GM19193 (cell line): ENCODE results near the gene OTX2.

ENCODE experiments used
- POLR2A ChIP-seq: IDR thresholded peaks from 4 replicates; pipeline ENCODE4 v1.6.1; 2011; ENCODE audit not compliant: insufficient read depth, insufficient read length; ENCODE audit errors: extremely low read depth

Gene OTX2

DNA sequence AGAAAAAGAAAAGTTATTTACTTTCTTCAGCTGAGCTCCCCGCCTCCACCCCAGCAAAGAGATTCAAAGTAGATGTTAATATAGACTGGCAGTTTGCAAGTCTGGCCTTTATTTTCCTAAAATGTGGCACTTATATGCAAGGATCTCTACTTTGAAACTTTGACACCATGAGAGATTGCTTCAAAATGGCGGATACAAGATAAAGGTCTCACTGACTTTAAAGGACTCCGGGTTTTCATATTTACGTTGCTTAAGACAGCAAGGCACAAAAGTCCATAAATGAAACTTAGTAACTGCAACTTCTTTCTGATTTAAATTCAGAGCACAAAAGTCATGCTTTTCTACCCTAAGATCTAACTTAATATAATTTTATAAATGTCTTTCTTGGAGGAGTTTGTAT lies 3.5 kb downstream of the OTX2 start:
- no peak for TF ChIP-seq POLR2A

DNA sequence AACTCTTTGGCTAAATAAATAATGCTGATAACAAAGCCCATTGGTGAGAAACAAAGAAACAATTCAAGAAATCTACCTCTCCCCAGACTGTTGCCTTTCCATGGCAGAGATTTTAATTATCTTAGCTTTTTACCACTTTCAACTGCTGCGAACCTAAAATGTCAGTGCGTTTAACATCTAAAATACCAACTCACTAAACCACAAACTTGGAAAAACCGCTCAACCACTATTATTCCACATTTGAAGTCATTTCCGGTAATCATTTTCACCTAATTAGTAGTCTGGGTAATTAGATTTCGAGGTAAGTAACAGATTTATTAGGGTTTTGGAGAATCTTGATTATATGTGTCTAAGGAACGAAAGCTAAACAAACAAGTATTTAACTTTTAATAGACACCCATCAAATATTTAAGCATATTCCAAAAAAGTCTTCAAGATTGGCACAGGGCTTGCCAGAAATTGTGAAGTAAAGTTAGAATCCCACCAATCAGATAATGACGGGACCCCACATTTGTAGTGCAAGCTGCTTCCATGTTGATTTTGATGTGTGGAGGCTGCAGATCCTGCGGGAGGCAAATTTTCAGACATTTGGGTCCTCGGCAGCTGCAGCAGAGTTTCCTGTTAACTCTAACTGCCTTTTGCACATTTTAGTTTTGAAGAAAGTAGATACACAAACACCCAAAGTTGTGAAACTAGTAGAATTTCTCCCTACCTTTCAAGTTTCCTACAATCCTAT lies 4.1 kb downstream of the OTX2 start:
- TF ChIP-seq POLR2A, result no peak

DNA sequence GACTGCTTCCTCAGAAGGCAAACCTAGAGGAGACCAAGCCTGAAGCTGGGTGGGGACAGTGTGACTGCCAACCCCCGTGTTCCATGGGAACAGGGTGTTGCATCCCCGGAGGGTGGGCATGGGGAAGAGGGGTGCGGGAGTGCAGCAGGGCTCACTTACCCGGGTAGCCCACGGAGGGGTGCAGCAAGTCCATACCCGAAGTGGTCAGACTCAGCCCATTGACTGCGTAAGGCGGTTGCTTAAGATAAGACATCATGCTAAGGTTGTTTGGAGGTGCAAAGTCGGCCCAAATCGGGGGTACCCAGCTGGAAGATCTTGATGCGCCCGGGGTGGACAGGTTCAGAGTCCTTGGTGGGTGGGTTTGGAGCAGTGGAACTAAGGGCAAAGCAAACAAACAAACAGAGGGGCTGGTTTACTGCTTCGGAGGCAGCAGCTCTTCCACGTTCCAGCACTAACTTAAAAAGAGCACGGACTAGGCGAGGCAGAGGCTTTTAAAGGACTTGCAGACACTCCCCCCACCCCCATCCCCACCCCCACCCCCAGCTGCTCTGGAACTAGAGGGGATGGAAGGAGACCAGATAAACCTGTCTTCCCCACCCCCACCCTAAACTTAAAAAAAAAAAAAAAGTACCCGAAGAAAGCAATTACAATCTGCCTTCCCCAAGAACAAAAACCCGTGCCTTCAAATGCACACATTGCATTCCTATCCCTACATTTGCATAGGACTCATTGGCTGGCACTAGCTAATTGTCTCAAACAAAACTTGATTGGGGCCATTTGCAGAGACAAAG lies 4.9 kb downstream of the OTX2 start:
- TF ChIP-seq POLR2A, result no peak

DNA sequence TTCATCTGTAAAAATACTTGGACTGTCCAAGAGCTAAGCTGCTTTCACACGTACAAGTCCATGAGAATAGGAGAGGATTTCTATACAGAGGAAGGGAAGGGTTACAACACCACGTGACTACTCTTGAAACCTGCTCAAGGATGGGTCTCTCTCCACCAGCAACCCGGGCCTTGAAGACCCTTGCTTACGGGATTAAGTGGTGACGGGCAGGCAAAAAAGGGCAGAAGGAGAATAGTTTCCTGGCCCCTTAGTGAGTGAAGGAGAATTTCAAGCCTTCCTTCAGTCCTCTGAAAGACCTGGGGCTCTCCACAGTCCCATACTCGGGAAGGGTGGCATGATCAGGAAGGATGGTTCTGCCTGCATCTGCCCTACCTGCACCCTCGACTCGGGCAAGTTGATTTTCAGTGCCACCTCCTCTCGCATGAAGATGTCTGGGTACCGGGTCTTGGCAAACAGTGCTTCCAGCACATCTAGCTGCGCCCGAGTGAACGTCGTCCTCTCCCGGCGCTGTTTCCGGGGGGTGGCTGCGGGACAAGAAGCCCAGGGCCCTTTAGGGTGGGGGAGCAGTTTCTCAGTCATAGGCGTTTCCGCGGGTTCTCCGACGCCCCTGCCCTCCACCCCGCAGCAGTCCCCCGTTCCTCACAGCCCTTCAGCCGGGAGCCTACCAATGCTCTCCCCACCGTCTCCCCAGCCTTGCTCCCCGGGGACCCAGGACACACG lies 6.3 kb downstream of the OTX2 start:
- no peak for TF ChIP-seq POLR2A

DNA sequence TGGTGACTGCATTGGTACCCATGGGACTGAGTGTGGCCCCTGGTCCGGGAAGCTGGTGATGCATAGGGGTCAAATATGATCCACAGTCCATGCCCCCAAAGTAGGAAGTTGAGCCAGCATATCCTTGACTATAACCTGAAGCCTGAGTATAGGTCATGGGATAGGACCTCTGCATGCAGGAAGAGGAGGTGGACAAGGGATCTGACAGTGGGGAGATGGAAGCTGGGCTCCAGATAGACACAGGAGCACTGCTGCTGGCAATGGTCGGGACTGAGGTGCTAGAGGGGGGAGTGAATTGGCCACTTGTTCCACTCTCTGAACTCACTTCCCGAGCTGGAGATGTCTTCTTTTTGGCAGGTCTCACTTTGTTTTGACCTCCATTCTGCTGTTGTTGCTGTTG lies 8.4 kb downstream of the OTX2 start:
- TF ChIP-seq POLR2A, result no peak

DNA sequence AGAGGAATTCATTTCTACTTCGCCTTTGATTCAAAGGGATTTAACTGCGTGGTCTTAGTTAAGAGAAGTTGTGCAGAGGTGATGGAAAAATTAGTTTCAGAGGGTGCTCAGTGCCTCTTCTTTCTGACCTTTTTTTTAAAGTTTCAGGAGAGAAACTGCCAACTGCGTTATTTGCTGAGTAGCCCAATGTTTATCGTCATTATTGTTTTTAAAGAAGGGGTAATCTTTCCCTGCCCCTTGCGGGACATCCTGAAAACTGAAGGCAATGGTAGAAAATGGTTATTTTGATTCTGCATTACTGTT lies 11.0 kb downstream of the OTX2 start:
- TF ChIP-seq POLR2A, result no peak

DNA sequence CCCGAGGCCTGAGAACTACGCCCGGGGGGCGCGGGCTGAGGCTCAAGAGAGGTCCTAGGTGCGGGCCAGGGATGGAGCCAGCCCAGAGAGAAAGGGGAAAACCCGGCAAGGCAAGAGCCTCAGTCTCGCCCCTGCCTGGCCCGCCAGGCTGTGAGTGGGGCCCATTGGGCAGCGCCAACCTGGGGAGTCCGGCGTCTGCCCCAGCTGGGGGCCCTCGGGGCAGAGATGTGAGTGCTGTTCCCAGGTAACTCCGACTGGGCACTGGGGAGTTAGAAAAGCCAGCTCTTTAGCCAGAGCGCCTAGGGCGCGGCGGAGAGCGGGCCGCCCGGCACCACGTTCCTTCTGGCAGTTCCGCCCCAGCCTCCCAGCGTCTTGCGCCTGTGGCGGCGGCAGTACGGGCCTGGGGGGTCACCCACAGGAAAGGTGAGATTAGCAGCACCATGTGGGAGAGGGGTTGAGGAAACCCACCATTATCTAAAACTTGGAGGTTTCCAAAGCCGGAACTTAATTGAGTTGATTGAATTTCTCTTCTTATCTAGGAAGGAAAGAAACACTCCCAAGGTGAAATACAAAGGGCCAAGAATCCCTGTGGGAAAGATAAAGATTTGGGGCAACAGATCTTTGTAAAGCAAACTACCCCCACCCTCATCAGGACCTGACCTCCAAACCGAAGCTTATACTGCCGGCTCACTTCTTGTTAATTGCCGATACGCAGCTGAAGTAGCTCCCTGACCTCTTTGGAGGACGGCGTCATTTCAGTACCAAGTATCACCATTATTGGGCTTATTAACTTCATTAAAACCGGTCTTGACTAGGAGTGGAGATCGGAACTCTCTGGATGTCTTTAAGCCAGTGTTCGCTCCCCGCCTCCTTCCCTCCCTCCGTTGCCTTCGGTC lies 11.6 kb downstream of the OTX2 start:
- TF ChIP-seq POLR2A, result no peak

DNA sequence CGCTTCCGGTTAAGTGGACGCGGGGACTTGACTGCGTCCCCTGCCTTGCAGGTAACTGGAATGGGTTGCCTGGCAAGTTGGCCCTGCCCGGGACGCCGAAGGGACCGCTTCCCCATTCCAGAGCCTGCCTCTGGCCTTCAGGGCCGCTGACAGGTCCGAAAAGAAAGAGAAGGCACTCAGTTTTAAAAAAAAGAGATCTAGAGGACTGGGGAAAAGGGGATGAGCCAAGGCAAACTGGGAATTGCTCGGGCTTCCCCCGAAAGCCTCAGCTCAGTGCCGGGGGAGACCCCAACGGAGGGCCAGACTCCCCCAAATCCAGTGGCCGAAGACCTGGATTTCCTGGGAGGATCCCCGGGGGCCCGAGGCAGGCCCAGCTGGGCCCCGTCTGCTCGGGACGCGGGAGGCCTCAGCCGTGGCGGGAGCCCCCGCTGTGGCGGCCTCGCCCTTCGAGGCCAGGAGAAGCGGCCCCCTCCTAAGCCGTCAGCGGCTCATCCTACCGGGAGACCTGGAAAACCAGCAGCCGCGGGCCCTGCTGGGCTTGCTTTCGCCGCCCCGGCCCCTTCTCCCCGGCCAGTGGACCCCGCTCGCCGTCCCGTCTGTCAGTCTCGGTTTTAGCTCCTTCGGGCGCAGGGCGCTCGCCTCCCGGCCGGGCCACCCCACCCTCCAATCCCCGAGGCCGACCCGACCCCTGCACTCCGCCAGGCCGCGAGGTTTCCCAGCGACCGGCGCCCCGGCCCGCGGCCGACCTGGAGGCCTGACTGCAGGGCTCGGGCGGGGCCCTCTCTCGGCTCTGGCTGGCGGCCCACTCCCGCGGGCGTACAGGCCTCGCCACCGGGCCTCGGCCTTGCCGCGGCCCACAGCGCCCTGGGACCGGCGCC lies 12.5 kb downstream of the OTX2 start:
- TF ChIP-seq POLR2A, result no peak

DNA sequence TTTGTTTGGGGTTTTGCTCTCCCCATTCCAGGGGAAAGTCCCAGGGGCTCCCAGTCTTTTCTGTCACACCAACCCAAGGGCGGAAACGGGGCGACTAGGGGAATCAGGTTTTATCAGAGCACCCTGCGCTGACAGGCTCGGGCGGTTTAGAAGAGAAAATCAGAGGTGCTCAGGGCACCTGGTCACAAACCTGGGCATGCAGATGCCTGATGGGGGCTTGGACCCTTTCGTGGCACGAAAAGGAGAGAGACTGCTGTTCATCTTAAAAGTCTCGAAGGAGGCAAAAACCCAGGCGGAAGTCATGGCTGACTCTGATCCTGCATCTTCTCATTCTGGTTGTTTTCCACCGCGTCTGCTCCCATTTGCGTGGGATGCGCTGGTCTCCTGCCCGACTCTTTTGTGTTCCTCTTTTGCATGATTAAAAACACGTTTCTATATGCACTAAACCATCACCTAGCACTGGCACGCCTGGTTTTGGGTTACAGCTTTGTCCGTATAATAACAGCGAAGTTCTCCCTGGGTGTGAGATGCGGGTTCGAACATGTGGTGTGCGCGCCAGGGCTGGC lies 13.2 kb downstream of the OTX2 start:
- no peak for TF ChIP-seq POLR2A

DNA sequence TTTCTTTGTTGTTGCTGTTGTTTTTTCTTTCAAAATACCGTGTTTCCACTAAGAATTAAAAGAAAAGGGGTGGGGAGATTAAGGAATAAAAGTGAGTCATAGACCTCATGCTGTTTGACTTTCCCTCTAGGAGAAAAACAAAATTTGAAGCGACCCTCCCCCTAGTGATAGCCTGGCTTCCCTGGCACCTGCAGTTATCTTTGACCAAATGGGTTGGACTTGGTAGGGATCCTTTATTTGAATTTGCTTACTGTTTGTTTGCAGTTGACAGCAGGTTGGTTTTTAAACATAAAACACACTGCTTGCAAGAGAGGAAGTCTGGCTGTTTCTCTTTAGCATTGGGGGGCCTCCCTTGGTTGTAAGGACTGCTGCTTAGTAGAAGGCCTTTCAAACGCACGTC lies 14.0 kb downstream of the OTX2 start:
- no peak for TF ChIP-seq POLR2A

DNA sequence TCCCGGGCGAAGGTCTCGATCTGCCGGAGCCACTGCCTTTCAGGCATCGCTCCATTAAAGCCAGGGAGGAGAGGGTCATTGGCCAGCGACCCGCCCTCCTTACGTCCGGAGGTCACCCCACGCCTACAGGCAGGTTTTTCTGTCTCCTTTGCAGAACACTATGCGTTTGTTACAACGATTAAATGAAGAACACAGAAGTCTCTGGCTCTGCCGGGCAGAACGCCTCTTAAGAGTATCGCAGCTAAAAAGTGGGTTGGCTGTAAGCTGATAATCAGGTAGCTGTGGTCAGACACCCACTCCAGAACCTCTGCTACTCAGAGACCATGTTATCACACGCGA lies 15.0 kb downstream of the OTX2 start:
- no peak for TF ChIP-seq POLR2A

DNA sequence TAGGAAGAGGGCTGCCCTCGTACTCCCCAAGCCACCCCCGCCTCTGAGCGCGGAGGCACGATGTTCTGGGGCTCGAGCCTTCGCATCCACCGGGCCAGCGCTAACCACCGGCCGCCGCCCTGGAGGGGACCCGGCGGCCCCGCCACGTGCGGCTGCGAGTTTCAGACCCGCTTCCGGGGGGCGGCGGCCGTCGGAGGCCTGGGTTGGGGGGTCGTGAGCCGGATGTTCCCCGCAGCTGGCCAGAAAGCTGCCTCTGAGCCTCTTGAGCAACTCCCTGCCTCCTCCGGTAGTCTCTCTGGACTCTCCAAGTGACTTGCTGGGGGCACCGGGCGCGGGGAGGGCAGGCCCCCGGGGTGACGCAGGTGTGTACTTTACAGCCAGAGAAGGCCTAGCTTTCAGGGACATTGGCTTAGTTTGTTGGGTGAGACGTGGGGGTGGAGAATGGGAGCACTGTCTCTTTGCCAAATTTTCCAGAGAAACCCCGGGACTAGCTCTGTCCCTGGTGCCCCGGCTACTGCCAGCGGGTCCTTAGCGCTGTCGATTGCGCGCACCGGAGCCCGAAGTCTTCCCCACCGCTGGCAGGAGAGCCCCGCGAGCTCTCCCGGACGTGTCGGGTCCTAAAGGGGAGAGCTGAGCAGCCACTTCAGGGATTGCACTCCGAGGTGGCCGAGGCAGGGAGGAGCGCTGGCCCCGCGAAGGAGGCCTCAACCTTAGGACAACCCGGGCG lies 15.6 kb downstream of the OTX2 start:
- no peak for TF ChIP-seq POLR2A

DNA sequence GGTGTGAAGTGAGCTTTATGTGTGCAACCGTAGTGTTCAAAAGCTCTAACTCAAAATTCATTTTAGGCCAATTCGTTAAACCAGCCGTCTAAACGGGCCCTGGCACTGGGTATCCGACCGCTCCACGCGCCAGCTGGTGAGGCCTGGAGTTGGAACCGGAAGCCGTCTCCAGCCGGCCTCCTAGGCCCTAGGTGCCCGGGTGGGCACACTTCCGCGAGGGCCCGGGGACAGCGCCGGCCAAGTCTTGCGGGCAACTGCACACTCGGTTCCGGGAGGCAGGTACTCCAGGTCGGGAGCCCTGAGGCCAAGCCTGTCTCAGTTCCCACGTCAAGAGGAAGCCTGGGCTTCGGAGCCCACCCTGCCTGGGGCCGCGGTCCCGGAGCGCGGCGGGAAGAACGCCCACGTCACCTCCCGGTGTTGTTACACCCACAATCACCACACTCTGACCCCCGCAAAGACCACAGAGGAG lies 16.2 kb downstream of the OTX2 start:
- TF ChIP-seq POLR2A, result no peak

DNA sequence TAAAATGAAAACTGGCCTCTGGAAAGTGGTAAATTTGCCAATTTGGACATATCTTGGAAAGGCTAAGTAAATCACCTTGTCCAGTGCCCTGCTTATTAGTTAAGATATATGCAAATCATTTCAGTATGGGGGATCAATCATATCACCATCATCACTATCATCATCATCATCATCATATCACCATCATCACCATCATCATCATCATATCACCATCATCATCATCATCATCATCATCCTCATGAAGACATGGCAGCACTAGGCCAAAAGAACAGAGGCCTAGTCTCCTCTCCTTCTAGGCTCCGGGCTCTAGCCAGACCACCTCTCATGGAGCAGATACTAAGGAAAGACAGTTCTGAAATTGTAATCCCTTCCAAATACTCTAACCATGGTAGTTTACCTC lies 20.3 kb downstream of the OTX2 start:
- TF ChIP-seq POLR2A, result no peak

DNA sequence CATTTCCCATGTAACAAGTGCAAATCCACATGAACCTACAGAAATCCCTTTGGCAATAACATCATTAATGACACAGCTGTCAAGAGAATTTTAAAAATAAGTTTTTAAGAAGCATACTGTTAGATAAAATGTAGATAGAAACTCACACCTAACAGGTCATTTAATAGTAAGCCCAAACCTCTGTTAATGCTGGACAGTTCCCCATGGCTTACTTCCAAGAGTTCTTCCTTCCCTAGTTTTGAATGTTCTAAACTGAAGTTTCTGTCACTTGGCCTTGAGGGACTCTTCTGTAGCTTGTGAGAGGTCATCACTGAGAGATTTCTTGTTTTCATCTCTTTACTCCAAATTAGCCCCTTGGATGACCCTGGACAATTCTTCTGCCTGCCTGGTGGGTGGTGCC lies 22.7 kb downstream of the OTX2 start:
- no peak for TF ChIP-seq POLR2A
